ENCODE results near the gene RAPGEF1. TPM values are rescaled to one million over a fixed set of nuclear protein-coding genes. Genes with fewer than 3 reads are reported as not detected.

RAPGEF1 gene
- total and polyA plus RNA-seq, 2 donors (not counting 3 experiments of a cell fraction or from before 2014, with no cell fraction given): 50.0 to 124 TPM

GRCh38 chr9:131629825-131630204, 110.1 kb downstream of the RAPGEF1 start:
- FAIRE-seq: no peak
- intact Hi-C loops (cut with micrococcal nuclease): no loop called here
- CTCF ChIA-PET: interaction anchor here (1.1 to 1.3 kb wide), 2 partner anchors 12 to 39 kb away, joined by 3 to 5 read pairs; no protein-coding TSS in a partner anchor

DNA sequence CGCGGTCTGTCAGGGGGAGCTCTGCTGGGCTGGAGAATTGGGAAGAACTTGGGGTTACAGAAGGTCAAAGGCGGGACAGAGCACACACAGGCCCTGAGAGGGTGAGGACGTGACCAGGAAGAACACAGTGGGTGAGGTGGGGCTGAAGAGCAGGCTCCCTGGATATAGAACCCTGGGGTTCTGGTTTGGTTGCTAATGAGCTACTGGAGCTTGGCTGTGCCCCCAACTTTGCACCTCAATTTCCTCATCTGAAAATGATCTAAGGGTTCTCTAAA, 110.7 kb downstream of the RAPGEF1 start:
- Histone ChIP-seq H3K9me1 (replicated peaks; ENCODE audit: control insufficient read depth, extremely low read depth, insufficient read depth, low read length) (no peaks in the 10 kb centered on the region), H2AFZ (ENCODE audit: low read depth, low read length) (no peak overlapping the region), H4K20me1 (replicated peaks; ENCODE audit: control insufficient read depth, extremely low read depth, insufficient read depth, low read length) (no peaks in the 10 kb centered on the region), H3K36me3 (ENCODE audit: control insufficient read depth in 2 of 2, extremely low read depth in 1 of 2, insufficient read depth in 2 of 2, low read length in 2 of 2) (peaks cover 0 to 25% of the 10 kb centered on the region in 2 experiments), H3K27me3 (ENCODE audit: control insufficient read depth in 2 of 2, insufficient read depth in 2 of 2, low read length in 2 of 2) (no peaks in the 10 kb centered on the region), H3K4me2 (ENCODE audit: insufficient read depth, low read length) (no peak overlapping the region), H3K79me2 (ENCODE audit: control insufficient read depth, insufficient read depth, low read length) (no peaks in the 10 kb centered on the region), H3K9me3 (replicated peaks; ENCODE audit: control insufficient read depth, insufficient read depth, low read length) (no peaks in the 10 kb centered on the region), H3K4me1 (ENCODE audit: control insufficient read depth, extremely low read depth, insufficient read depth, low read length) (no peaks in the 10 kb centered on the region), H3K4me3 (replicated peaks in 1 of 3; ENCODE audit: insufficient read depth in 1 of 3, low read depth in 1 of 3, low read length in 3 of 3) (no peak overlapping the region), H3K27ac (ENCODE audit: insufficient read depth, low read depth, low read length) (no peak overlapping the region), H3K9ac (replicated peaks; ENCODE audit: extremely low read depth, insufficient read depth, low read length) (no peak overlapping the region)
- intact Hi-C loops (cut with micrococcal nuclease): no loop called here
- FAIRE-seq (no peak), DNase-seq (ENCODE audit: low read depth, low spot score) (no peak)
- ChIA-PET POLR2A (interaction anchor here (0.6 kb wide), 1 partner anchor 90 kb away, joined by 3 read pairs; no protein-coding TSS in a partner anchor), CTCF (interaction anchor here (0.5 to 1.3 kb wide), 3 partner anchors 11 to 111 kb away, joined by 3 to 5 read pairs (median 3); no protein-coding TSS in a partner anchor)
- dilution Hi-C loops (cut with MboI; ENCODE audit: extremely low pct_ligation_motif_present, low sequenced_read_pairs): no loop called here
- TF ChIP-seq FOS (IDR thresholded peaks at IDR 0.05; ENCODE audit: borderline replicate concordance, insufficient read depth, low read length): no peak
- no peak for TF ChIP-seq MAX (IDR thresholded peaks at IDR 0.05; ENCODE audit: insufficient read depth, insufficient read length)
- TF ChIP-seq MYC (IDR thresholded peaks at IDR 0.05; ENCODE audit: low read depth, low read length): no peak
- TF ChIP-seq GATA2 (IDR thresholded peaks at IDR 0.05; ENCODE audit: insufficient read depth, insufficient read length, low read depth, low read length): no peak
- no peak for TF ChIP-seq EZH2 (IDR thresholded peaks at IDR 0.05; ENCODE audit: borderline replicate concordance, low read depth, low read length, severe bottlenecking)
- TF ChIP-seq POLR2AphosphoS5 (IDR thresholded peaks at IDR 0.05; ENCODE audit: insufficient read depth, low read depth, low read length): no peak
- no peak for TF ChIP-seq POLR2A (IDR thresholded peaks at IDR 0.05; ENCODE audit: low read depth, low read length)
- TF ChIP-seq CTCF (IDR thresholded peaks at IDR 0.05; ENCODE audit: extremely low read depth in 1 of 2, insufficient read depth in 1 of 2, low read depth in 1 of 2, low read length in 2 of 2): no peak
- BruUV-seq (replicated peaks): no TSS peak

More at GRCh38 chr9:131629825-131630204, 110.1 kb downstream of the RAPGEF1 start:
- Histone ChIP-seq H2AFZ (ENCODE audit: low read depth, low read length) (no peak overlapping the region), H3K4me1 (ENCODE audit: control insufficient read depth, extremely low read depth, insufficient read depth, low read length) (peaks cover 3% of the 10 kb centered on the region), H3K27me3 (ENCODE audit: control insufficient read depth in 2 of 2, insufficient read depth in 2 of 2, low read length in 2 of 2) (no peaks in the 10 kb centered on the region), H3K4me2 (ENCODE audit: insufficient read depth, low read length) (no peak overlapping the region), H3K4me3 (replicated peaks in 1 of 3; ENCODE audit: insufficient read depth in 1 of 3, low read depth in 1 of 3, low read length in 3 of 3) (no peak overlapping the region), H3K36me3 (ENCODE audit: control insufficient read depth in 2 of 2, extremely low read depth in 1 of 2, insufficient read depth in 2 of 2, low read length in 2 of 2) (peaks cover 0 to 23% of the 10 kb centered on the region in 2 experiments), H3K27ac (ENCODE audit: insufficient read depth, low read depth, low read length) (no peak overlapping the region), H3K79me2 (ENCODE audit: control insufficient read depth, insufficient read depth, low read length) (no peaks in the 10 kb centered on the region), H3K9ac (replicated peaks; ENCODE audit: extremely low read depth, insufficient read depth, low read length) (no peak overlapping the region), H3K9me1 (replicated peaks; ENCODE audit: control insufficient read depth, extremely low read depth, insufficient read depth, low read length) (no peaks in the 10 kb centered on the region), H4K20me1 (replicated peaks; ENCODE audit: control insufficient read depth, extremely low read depth, insufficient read depth, low read length) (no peaks in the 10 kb centered on the region), H3K9me3 (replicated peaks; ENCODE audit: control insufficient read depth, insufficient read depth, low read length) (no peaks in the 10 kb centered on the region)
- TF ChIP-seq MYC (IDR thresholded peaks at IDR 0.05; ENCODE audit: low read depth, low read length) (no peak), CTCF (IDR thresholded peaks at IDR 0.05; ENCODE audit: extremely low read depth in 1 of 2, insufficient read depth in 1 of 2, low read depth in 1 of 2, low read length in 2 of 2) (no peak), GATA2 (IDR thresholded peaks at IDR 0.05; ENCODE audit: insufficient read depth, insufficient read length, low read depth, low read length) (no peak)
- dilution Hi-C loops (cut with MboI; ENCODE audit: extremely low pct_ligation_motif_present, low sequenced_read_pairs): no loop called here
- no TSS peak for BruUV-seq (replicated peaks)
- DNase-seq (ENCODE audit: low read depth, low spot score): no peak
- POLR2A ChIA-PET: interaction anchor here (0.6 kb wide), 1 partner anchor 90 kb away, joined by 3 read pairs; no protein-coding TSS in a partner anchor
